NCI-H82 treated with DMSO at 0.1 percent for 48 hours (cell line): ENCODE results near the gene DNASE1.

Experiments used
- DNase-seq: peaks from one replicate; lab custom pipeline; 2025; ENCODE audit not compliant: unreplicated experiment; lab: John Stamatoyannopoulos, UW

The DNASE1 gene

DNA sequence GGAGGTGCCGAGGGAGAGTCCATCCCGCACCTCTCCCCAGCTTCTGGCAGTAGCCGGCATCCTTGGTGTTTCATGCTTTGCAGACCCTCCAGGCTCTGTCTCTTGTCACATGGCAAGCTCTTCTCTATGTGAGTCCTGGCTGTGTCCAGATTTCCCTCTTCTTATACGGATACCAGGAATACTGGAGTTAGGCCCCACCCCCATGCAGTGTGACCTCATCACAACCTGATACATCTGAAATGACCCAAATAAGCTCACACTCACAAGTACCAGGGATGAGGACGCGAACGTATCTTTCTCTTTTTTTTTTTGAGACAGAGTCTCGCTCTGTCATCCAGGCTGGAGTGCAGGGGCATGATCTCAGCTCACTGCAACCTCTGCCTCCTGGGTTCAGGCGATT is 39.6 kb downstream of the DNASE1 start:
- no peak for DNase-seq

DNA sequence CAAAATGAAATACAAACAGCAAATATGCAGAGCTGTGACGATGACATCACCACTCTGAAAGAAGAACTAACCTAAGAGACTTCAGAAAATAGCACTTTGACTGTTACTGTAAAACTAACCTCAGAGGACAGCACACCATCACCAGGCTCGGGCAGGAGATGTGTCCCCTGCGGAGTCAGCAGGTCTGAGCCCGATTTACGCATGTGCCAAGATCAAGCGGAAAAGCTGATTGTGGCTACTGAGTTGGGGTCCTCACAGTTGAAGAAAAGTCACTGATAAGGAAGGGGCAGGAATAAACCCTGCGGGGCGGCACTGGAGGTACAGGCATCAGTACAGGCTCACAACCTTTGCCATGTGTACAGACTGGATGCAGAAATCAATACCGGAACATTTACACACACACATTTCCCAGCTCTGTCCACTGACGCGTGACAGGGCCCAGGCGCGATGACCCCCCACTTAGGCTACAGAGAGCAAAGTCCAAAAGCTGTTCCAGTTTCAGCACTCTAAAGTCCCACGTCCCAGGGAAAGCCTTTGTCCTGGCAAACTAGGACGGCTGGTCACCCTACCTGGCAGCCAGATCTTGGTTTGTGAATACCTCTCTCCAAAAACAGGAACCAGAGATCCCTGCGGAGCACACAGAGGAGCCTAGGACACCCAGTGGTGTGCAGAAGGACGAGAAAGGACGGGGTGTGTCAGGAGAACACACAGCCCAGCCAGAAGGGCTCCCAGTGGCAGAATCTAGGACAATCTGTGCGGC is 41.3 kb downstream of the DNASE1 start:
- DNase-seq = no peak

DNA sequence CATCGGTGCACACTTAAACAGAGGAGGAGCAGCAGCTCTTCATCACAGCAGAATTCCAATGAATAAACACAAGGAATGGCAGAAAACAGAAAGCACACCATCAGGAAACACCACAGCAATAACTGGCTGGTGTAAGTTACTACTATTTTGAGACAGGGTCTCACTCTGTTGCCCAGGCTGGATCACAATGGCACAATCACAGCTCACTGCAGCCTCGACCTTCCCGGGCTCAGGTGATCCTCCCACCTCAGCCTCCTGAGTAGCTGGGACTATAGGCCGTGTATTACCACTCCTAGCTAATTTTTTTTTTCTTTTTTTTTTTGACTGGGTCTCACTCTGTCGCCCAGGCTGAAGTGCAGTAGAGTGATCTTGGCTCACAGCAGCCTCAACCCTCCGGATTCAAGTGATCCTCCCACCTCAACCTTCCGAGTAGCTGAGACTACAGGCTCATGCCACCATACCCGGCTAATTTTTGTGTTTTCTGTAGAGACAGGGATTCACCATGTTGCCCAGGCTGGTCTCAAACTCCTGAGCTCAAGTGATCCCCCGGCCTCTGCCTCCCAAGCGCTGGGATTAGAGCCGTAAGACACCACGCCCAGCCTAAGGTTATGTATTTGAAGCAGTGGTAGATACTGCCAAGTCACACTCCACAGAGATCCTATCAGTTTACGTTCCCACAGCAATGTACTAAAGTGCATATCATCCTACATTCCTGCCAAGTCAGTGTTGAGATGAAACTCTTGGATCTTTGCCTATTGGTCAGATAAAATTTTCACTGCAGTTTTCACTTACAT is 42.1 kb downstream of the DNASE1 start:
- no peak for DNase-seq

DNA sequence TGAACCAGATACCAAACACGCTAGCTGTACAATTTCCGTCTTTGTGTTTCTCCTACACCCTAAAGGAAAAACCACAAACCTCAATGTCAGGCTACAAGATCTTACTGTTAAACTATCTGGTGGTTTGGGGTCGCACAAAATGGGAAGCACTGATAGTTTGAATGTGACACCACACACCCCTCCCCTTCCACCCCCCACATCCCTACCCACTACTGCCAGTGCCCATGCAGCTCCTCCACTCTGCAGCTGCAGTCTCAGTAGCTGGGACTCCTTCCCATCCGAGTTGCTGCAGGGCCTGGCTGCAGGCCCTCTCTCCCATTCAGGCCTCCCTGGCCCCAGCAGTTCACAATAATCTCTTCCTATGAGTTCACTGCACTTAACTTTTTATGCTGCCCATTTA is 44.5 kb downstream of the DNASE1 start:
- no peak for DNase-seq

DNA sequence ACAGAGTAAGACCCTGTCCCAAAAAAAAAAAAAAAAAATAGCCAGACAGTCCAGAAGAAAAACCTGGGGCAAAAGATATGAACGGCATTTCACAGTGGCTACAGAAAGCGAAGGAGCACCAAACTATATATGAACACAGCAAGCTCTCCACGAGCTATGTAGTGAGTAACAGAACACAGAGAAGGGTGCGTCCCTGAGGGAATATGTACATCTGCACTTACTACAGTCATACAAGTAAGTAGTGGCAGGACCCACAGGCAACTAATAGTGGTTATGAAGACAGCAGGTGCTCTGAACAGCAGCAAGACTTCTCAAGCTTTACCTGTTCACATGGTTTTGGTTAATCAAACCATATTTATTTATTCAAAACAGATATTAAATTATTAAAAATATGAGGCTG is 47.0 kb downstream of the DNASE1 start:
- no peak for DNase-seq

DNA sequence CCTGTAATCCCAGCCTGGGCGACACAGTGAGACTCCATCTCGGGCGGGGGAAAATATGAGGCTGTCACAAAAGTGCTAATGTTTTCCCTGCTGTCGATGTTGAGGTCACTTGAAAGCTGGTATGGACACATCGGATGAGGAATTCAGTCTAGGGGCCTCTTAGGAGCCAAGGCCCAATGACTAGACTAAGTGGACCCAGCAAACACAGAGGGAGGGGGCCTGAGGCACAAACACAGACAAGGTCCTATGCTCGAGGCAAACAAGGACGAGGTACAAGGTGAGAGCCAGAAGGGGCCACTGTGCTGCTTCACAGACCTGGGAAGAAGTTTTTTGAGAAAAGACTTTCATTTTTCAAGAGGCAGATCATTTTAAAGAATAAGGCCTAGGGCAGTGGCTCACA is 47.6 kb downstream of the DNASE1 start:
- DNase-seq = no peak

DNA sequence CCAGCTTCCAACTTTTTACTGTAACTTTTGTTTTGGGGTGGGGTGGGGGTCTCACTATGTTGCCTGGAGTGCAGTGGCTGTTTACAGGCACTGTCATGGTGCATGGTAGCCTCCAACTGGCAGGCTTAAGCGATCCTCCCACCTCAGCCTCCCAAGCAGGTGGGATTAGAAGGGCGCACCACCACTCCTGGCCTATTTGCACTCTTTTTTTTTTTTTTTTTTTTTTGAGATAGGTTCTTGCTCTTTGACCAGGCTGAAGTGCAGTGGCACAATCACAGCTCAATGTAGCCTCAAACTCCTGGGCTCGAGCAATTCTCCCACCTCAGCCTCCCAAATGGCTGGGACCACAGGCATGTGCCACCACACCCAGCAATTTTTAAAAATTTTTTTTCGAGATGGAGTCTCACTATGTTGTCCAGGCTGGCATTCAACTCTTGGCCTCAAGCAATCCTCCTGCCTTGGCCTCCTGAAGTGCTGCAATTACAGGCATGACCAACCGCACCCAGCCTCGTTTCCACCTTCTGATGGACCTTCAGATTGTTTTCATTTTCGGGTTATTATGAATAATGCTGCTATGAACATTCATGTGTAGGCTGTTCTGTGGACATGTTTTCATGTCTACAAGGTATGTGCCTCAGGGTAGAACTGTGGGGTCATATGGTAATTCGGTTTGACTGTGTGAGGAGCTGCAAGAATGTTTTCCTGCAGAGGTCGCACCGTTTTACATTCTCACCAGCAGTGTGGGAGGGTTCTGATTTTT is 51.9 kb downstream of the DNASE1 start:
- no peak for DNase-seq
